HepG2 (cell line): ENCODE results near the gene TSPYL2. TPM values are rescaled to one million over a fixed set of nuclear protein-coding genes. Genes with fewer than 3 reads are reported as not detected.

Experiments
- ATAC-seq: fragments of 200-7000 bp; cut with Tn5 transposase; 3 replicates; pipeline ENCODE4 v1.9.1; 2020; ENCODE audit warnings: mild to moderate bottlenecking, moderate library complexity
- BruUV-seq: library from RNA; stranded (reverse); fragments of 400-500 nt; replicated peaks from 2 replicates; lab custom pipeline; 2021; lab: Mats Ljungman, UMichigan
- CTCF ChIA-PET: fragments of 300-600 bp; formaldehyde crosslinking; extraction: SDS; loops from one replicate; lab custom pipeline; 2021; ENCODE audit warnings: low total read pairs, inconsistent platforms, low intra/inter-chr PET ratio; lab: Yijun Ruan, JAX
- POLR2A ChIA-PET: fragments of 350-600 bp; sonication (Branson Sonifier 250); formaldehyde crosslinking; loops from one replicate; lab custom pipeline; 2020; ENCODE audit warnings: antibody characterized with exemption, inconsistent platforms; lab: Yijun Ruan, JAX
- DNase-seq: peaks from one replicate; pipeline ENCODE4 v3.0.0-alpha.2; 2015; ENCODE audit warnings: low spot score
- FAIRE-seq: peaks from 3 replicates; lab custom pipeline; 2011; peaks lifted over from hg19 to GRCh38; lab: Jason Lieb, UNC
- H2AFZ ChIP-seq: one replicate; pipeline ENCODE4 v1.6.1; 2011; ENCODE audit warnings: low read length, inconsistent platforms
- H3K27ac ChIP-seq: fragments of 300-600 bp; 3 replicates; pipeline ENCODE4 v1.8.0; 2011; ENCODE audit warnings: mixed run types, mild to moderate bottlenecking, mixed read lengths, low read length, inconsistent platforms; ENCODE audit not compliant: insufficient read depth; ENCODE audit errors: extremely low read length
- H3K27me3 ChIP-seq, 2 experiments: fragments of 200-600 bp in 1 of 2; 2 replicates in 1 of 2; 3 replicates in 1 of 2; pipeline versions ENCODE4 v1.6.0 to v1.8.0; 2011; ENCODE audit warnings: low read length in 2 of 2, mild to moderate bottlenecking in 2 of 2, moderate library complexity in 2 of 2, inconsistent platforms in 1 of 2; ENCODE audit not compliant: insufficient read depth in 2 of 2, control insufficient read depth in 1 of 2
- H3K36me3 ChIP-seq, 2 experiments: fragments of 200-600 bp in 1 of 2; replicated peaks in 1 of 2; 2 replicates in 1 of 2; 3 replicates in 1 of 2; pipeline versions ENCODE4 v1.5.1 to v1.8.0; 2011; ENCODE audit warnings: low read length in 2 of 2, inconsistent platforms in 1 of 2; ENCODE audit not compliant: insufficient read depth in 2 of 2, control insufficient read depth in 1 of 2
- H3K4me1 ChIP-seq: 2 replicates; pipeline ENCODE4 v1.5.1; 2012; ENCODE audit warnings: low read length, inconsistent platforms; ENCODE audit not compliant: insufficient read depth
- H3K4me2 ChIP-seq: 2 replicates; pipeline ENCODE4 v1.6.0; 2011; ENCODE audit warnings: low read depth, low read length, inconsistent platforms
- H3K4me3 ChIP-seq, 3 experiments: fragments of 200-600 bp in 1 of 3; sonication (generic), shearing (Covaris generic) in 1 of 3; replicated peaks in 1 of 3; 2 replicates each; pipeline ENCODE4 v1.5.1; 2011 to 2016; ENCODE audit warnings: low read length in 3 of 3, inconsistent platforms in 2 of 3, low read depth in 2 of 3, mild to moderate bottlenecking in 2 of 3, control low read depth in 1 of 3, mixed read lengths in 1 of 3; ENCODE audit not compliant: insufficient read depth in 1 of 3
- H3K79me2 ChIP-seq: one replicate; pipeline ENCODE4 v1.6.1; 2011; ENCODE audit warnings: low read length, inconsistent platforms; ENCODE audit not compliant: insufficient read depth
- H3K9ac ChIP-seq: 2 replicates; pipeline ENCODE4 v1.6.0; 2011; ENCODE audit warnings: mild to moderate bottlenecking, low read depth, low read length, inconsistent platforms; ENCODE audit not compliant: insufficient read depth
- H3K9me3 ChIP-seq: 2 replicates; pipeline ENCODE4 v1.5.1; 2012; ENCODE audit warnings: mild to moderate bottlenecking, low read length
- H4K20me1 ChIP-seq: 2 replicates; pipeline ENCODE4 v1.6.0; 2011; ENCODE audit warnings: inconsistent platforms, mild to moderate bottlenecking, low read length, moderate library complexity; ENCODE audit not compliant: insufficient read depth
- ARID4A ChIP-seq: sonication (generic); formaldehyde crosslinking; IDR thresholded peaks from 2 replicates; pipeline ENCODE4 v1.5.0; 2020; ENCODE audit warnings: mild to moderate bottlenecking, missing genetic modification reagents, borderline replicate concordance
- ATRX ChIP-seq: sonication (generic); formaldehyde crosslinking; IDR thresholded peaks from 2 replicates; pipeline ENCODE4 v1.4.0; 2020; ENCODE audit warnings: missing genetic modification reagents, borderline replicate concordance
- BCL3 ChIP-seq: sonication (generic); formaldehyde crosslinking; IDR thresholded peaks from 2 replicates; pipeline ENCODE4 v1.5.1; 2020; ENCODE audit warnings: mild to moderate bottlenecking, missing genetic modification reagents, moderate library complexity
- POLR2AphosphoS5 ChIP-seq: IDR thresholded peaks from 2 replicates; pipeline ENCODE4 v1.6.1; 2012; ENCODE audit warnings: low read depth, low read length
- WGBS: methylation state at CpG from one replicate; pipeline ENCODE4 v1.1.6; 2017; ENCODE audit warnings: low lambda C conversion rate; 5-methylcytosine and 5-hydroxymethylcytosine counted together
- in situ Hi-C: cut with HindIII; loops from 2 replicates; pipeline ENCODE4 v1.10.0; 2017; ENCODE audit warnings: low pct_unique_long_range_greater_than_20kb; ENCODE audit not compliant: extremely low pct_ligation_motif_present
- intact Hi-C: fragments of 100-400 bp; cut with micrococcal nuclease; formaldehyde crosslinking; loops from one replicate; pipeline ENCODE4 v1.10.0; 2022; ENCODE audit not compliant: unreplicated experiment
- polyA plus RNA-seq, 8 experiments: library from polyadenylated mRNA; depleted of rRNA in 3 of 8; stranded (reverse) in 7 of 8; unstranded in 1 of 8; fragments of >200 nt; fragmentation: Illumina TruSeq in 4 of 8; extraction: Trizol in 4 of 8; gene quantifications; 2 replicates each; pipeline versions ENCODE4 v1.2.1 to v1.2.3, GENCODE V29; 2011 to 2016; ENCODE audit warnings: low read depth in 4 of 8, missing spikeins in 1 of 8, mixed read lengths in 1 of 8; ENCODE audit not compliant: insufficient read depth in 1 of 8
- total RNA-seq, 5 experiments: library from RNA; depleted of rRNA; stranded (reverse); fragments of >200 nt; fragmentation: Illumina TruSeq; extraction: Trizol; gene quantifications; 2 replicates each; pipeline ENCODE4 v1.2.3, GENCODE V29; 2016; ENCODE audit warnings: low read depth in 1 of 5

Gene TSPYL2
- total and polyA plus RNA-seq, 2 of the 13 experiments (the other 11 are each of a cell fraction or from before 2014, with no cell fraction given): 10.1 to 15.5 TPM

GRCh38 chrX:53116101-53116500, 33.9 kb downstream of the TSPYL2 start:
- no peak for FAIRE-seq
- POLR2A ChIA-PET: no interaction called here
- no peak overlapping the region for H2AFZ ChIP-seq

More at GRCh38 chrX:53116101-53116500, 33.9 kb downstream of the TSPYL2 start:
- Histone ChIP-seq H3K27me3 (no peaks in the 10 kb centered on the region), H3K27ac (no peak overlapping the region), H3K9ac (no peak overlapping the region), H3K4me2 (no peak overlapping the region)
- intact Hi-C loops: no loop called here
- no peak for TF ChIP-seq POLR2AphosphoS5
- no peak for TF ChIP-seq ATRX
- no peak for TF ChIP-seq BCL3 (CRISPR knock-in tag)
- TF ChIP-seq ARID4A (CRISPR knock-in tag): no peak
- TF ChIP-seq, all 625 proteins: peak for 0
- no peak overlapping the region for H3K4me3 ChIP-seq
- H4K20me1 ChIP-seq: no peaks in the 10 kb centered on the region
- no peaks in the 10 kb centered on the region for H3K36me3 ChIP-seq
- H3K9me3 ChIP-seq: no peaks in the 10 kb centered on the region
- no peak for DNase-seq
- CTCF ChIA-PET: no interaction called here
- 85% methylated on average over 2 of the region's 3 CpGs for WGBS
- no peaks in the 10 kb centered on the region for H3K4me1 ChIP-seq
- H3K79me2 ChIP-seq: peaks cover 3% of the 10 kb centered on the region
- ATAC-seq: no peak
- in situ Hi-C loops: no loop called here
- BruUV-seq: no TSS peak
